Measurements from ENCODE around the gene EEF1AKMT2.

EEF1AKMT2 gene

GRCh38 chr10:124710266-124710881 lies 81.3 kb downstream of the EEF1AKMT2 start:
- DNase-seq, result no peak
- in situ Hi-C loops (cut with HindIII; ENCODE audit: low pct_ligation_motif_present, low pct_unique_long_range_greater_than_20kb, low sequenced_read_pairs), result no loop called here

GRCh38 chr10:124709861-124710260 lies 81.8 kb downstream of the EEF1AKMT2 start:
- in situ Hi-C loops (cut with HindIII; ENCODE audit: low pct_ligation_motif_present, low pct_unique_long_range_greater_than_20kb, low sequenced_read_pairs), result no loop called here
- no peak for DNase-seq

- in situ Hi-C loops (cut with HindIII; ENCODE audit: low pct_ligation_motif_present, low pct_unique_long_range_greater_than_20kb, low sequenced_read_pairs), result no loop called here
- no peak for DNase-seq
These were observed 82.7 kb downstream of the EEF1AKMT2 start for GRCh38 chr10:124708922-124709520.

GRCh38 chr10:124708246-124708779 lies 83.4 kb downstream of the EEF1AKMT2 start:
- in situ Hi-C loops (cut with HindIII; ENCODE audit: low pct_ligation_motif_present, low pct_unique_long_range_greater_than_20kb, low sequenced_read_pairs), result no loop called here

More at GRCh38 chr10:124708246-124708779, 83.4 kb downstream of the EEF1AKMT2 start:
- no peak for DNase-seq
